GM18499 (cell line): ENCODE results near the gene PTPN14.

Experiments
- ATAC-seq: cut with Tn5 transposase; IDR thresholded peaks from one replicate; pipeline ENCODE4 v1.9.1; 2021; ENCODE audit warnings: moderate number of reproducible peaks; ENCODE audit not compliant: insufficient read depth, unreplicated experiment

PTPN14 gene

GRCh38 chr1:214326406-214326805, 225.0 kb downstream of the PTPN14 start:
- no peak for ATAC-seq

- no peak for ATAC-seq
Observed at GRCh38 chr1:214324896-214325800, 226.3 kb downstream of the PTPN14 start.

- peak; percentile 84 for ATAC-seq
Observed at GRCh38 chr1:214321705-214322453, 229.5 kb downstream of the PTPN14 start.

GRCh38 chr1:214319938-214320337, 231.5 kb downstream of the PTPN14 start:
- ATAC-seq: no peak

GRCh38 chr1:214318956-214319736, 232.3 kb downstream of the PTPN14 start:
- ATAC-seq: no peak

GRCh38 chr1:214318356-214318755, 233.0 kb downstream of the PTPN14 start:
- no peak for ATAC-seq

- ATAC-seq: no peak
Observed at GRCh38 chr1:214317734-214318133, 233.7 kb downstream of the PTPN14 start.

GRCh38 chr1:214317300-214317699, 234.1 kb downstream of the PTPN14 start:
- ATAC-seq: no peak

- ATAC-seq: no peak
Observed at GRCh38 chr1:214316593-214316992, 234.8 kb downstream of the PTPN14 start.

GRCh38 chr1:214314178-214314843, 237.1 kb downstream of the PTPN14 start:
- no peak for ATAC-seq

- no peak for ATAC-seq
Observed at GRCh38 chr1:214312530-214313051, 238.8 kb downstream of the PTPN14 start.

GRCh38 chr1:214310777-214311690, 240.4 kb downstream of the PTPN14 start:
- ATAC-seq: no peak

GRCh38 chr1:214310010-214310409, 241.4 kb downstream of the PTPN14 start:
- peak; percentile 50 for ATAC-seq

GRCh38 chr1:214306269-214306668, 245.1 kb downstream of the PTPN14 start:
- ATAC-seq: no peak

- ATAC-seq: no peak
Observed at GRCh38 chr1:214305164-214305751, 246.1 kb downstream of the PTPN14 start.

- ATAC-seq: no peak
Observed at GRCh38 chr1:214303141-214303930, 248.1 kb downstream of the PTPN14 start.

GRCh38 chr1:214301526-214301925, 249.9 kb downstream of the PTPN14 start:
- no peak for ATAC-seq
